HEK293 (cell line): ENCODE results near the gene LHFPL6.
A peak's percentile ranks its signal among the peaks of the same experiment; 100 is the strongest.

Source experiments
- BCL11A ChIP-seq: fragments of 450-650 bp; formaldehyde crosslinking; IDR thresholded peaks from 2 replicates; pipeline ENCODE4 v1.5.1; 2016; ENCODE audit warnings: low read depth, missing biosample characterization, missing genetic modification characterization
- EGR2 ChIP-seq: fragments of 450-650 bp; formaldehyde crosslinking; IDR thresholded peaks from 2 replicates; pipeline ENCODE4 v1.5.1; 2016; ENCODE audit warnings: low read depth, missing biosample characterization, missing genetic modification characterization
- HOXD13 ChIP-seq: sonication (generic); formaldehyde crosslinking; IDR thresholded peaks from 2 replicates; pipeline ENCODE4 v1.8.0; 2022; ENCODE audit warnings: missing genetic modification reagents, borderline replicate concordance
- KLF10 ChIP-seq: fragments of 450-650 bp; IDR thresholded peaks from 2 replicates; pipeline ENCODE4 v1.5.1; 2018; ENCODE audit warnings: missing biosample characterization, mild to moderate bottlenecking, missing genetic modification characterization
- KLF16 ChIP-seq: fragments of 450-650 bp; formaldehyde crosslinking; IDR thresholded peaks from 2 replicates; pipeline ENCODE4 v1.5.1; 2017; ENCODE audit warnings: missing biosample characterization, missing genetic modification characterization
- SP3 ChIP-seq: fragments of 450-650 bp; formaldehyde crosslinking; IDR thresholded peaks from 2 replicates; pipeline ENCODE4 v1.5.1; 2016; ENCODE audit warnings: missing biosample characterization, missing genetic modification characterization
- SP7 ChIP-seq: fragments of 450-650 bp; formaldehyde crosslinking; IDR thresholded peaks from 2 replicates; pipeline ENCODE4 v1.5.1; 2016; ENCODE audit warnings: missing biosample characterization, missing genetic modification characterization
- TCF7L2 ChIP-seq: IDR thresholded peaks from 2 replicates; pipeline ENCODE4 v1.6.1; 2011; ENCODE audit warnings: low read depth, mild to moderate bottlenecking, inconsistent platforms, low read length, moderate library complexity, borderline replicate concordance
- YY2 ChIP-seq: fragments of 450-650 bp; formaldehyde crosslinking; IDR thresholded peaks from 2 replicates; pipeline ENCODE4 v1.5.1; 2016; ENCODE audit warnings: missing biosample characterization, missing genetic modification characterization
- ZBTB17 ChIP-seq: fragments of 450-650 bp; formaldehyde crosslinking; IDR thresholded peaks from 2 replicates; pipeline ENCODE4 v1.5.1; 2016; ENCODE audit warnings: missing biosample characterization, missing genetic modification characterization
- ZFP3 ChIP-seq: fragments of 450-650 bp; formaldehyde crosslinking; IDR thresholded peaks from 2 replicates; pipeline ENCODE4 v1.5.1; 2016; ENCODE audit warnings: low read depth, missing biosample characterization, missing genetic modification characterization
- ZIC2 ChIP-seq: fragments of 450-650 bp; formaldehyde crosslinking; IDR thresholded peaks from 2 replicates; pipeline ENCODE4 v1.5.1; 2016; ENCODE audit warnings: missing biosample characterization, missing genetic modification characterization
- ZNF19 ChIP-seq: fragments of 450-650 bp; formaldehyde crosslinking; IDR thresholded peaks from 2 replicates; pipeline ENCODE4; 2016; ENCODE audit warnings: missing biosample characterization, missing genetic modification characterization, low read depth
- ZNF2 ChIP-seq: fragments of 450-650 bp; formaldehyde crosslinking; IDR thresholded peaks from 2 replicates; pipeline ENCODE4 v1.5.1; 2016; ENCODE audit warnings: missing biosample characterization, missing genetic modification characterization
- ZNF211 ChIP-seq: fragments of 450-650 bp; formaldehyde crosslinking; IDR thresholded peaks from 2 replicates; pipeline ENCODE4 v1.5.1; 2016; ENCODE audit warnings: low read depth, missing biosample characterization, missing genetic modification characterization
- ZNF239 ChIP-seq: fragments of 450-650 bp; formaldehyde crosslinking; IDR thresholded peaks from 2 replicates; pipeline ENCODE4 v1.5.1; 2016; ENCODE audit warnings: missing biosample characterization, missing genetic modification characterization
- ZNF366 ChIP-seq: fragments of 450-650 bp; formaldehyde crosslinking; conservative IDR thresholded peaks from 2 replicates; pipeline ENCODE4 v1.5.1; 2016; ENCODE audit warnings: missing biosample characterization, missing genetic modification characterization
- ZNF394 ChIP-seq: fragments of 450-650 bp; formaldehyde crosslinking; IDR thresholded peaks from 2 replicates; pipeline ENCODE4 v1.5.1; 2016; ENCODE audit warnings: missing biosample characterization, missing genetic modification characterization, mild to moderate bottlenecking, moderate library complexity, borderline replicate concordance
- ZNF501 ChIP-seq: fragments of 450-650 bp; formaldehyde crosslinking; IDR thresholded peaks from 2 replicates; pipeline ENCODE4 v1.5.1; 2016; ENCODE audit warnings: missing biosample characterization, missing genetic modification characterization
- ZNF521 ChIP-seq: fragments of 450-650 bp; formaldehyde crosslinking; IDR thresholded peaks from 2 replicates; pipeline ENCODE4 v1.5.1; 2017; ENCODE audit warnings: missing biosample characterization, mild to moderate bottlenecking, missing genetic modification characterization
- ZNF558 ChIP-seq: fragments of 450-650 bp; formaldehyde crosslinking; IDR thresholded peaks from 2 replicates; pipeline ENCODE4 v1.5.1; 2016; ENCODE audit warnings: missing biosample characterization, missing genetic modification characterization
- ZNF621 ChIP-seq: fragments of 450-650 bp; formaldehyde crosslinking; IDR thresholded peaks from 2 replicates; pipeline ENCODE4 v1.5.1; 2017; ENCODE audit warnings: missing biosample characterization, missing genetic modification characterization
- ZNF629 ChIP-seq: fragments of 450-650 bp; formaldehyde crosslinking; IDR thresholded peaks from 2 replicates; pipeline ENCODE4 v1.5.1; 2017; ENCODE audit warnings: missing biosample characterization, missing genetic modification characterization
- ZNF660 ChIP-seq: fragments of 450-650 bp; IDR thresholded peaks from 2 replicates; pipeline ENCODE4 v1.5.1; 2018; ENCODE audit warnings: missing biosample characterization, mild to moderate bottlenecking, missing genetic modification characterization
- ZNF76 ChIP-seq: fragments of 450-650 bp; formaldehyde crosslinking; IDR thresholded peaks from 2 replicates; pipeline ENCODE4; 2016; ENCODE audit warnings: low read depth, missing biosample characterization, missing genetic modification characterization, borderline replicate concordance
- ZNF777 ChIP-seq: fragments of 450-650 bp; formaldehyde crosslinking; IDR thresholded peaks from 2 replicates; pipeline ENCODE4 v1.5.1; 2017; ENCODE audit warnings: missing biosample characterization, missing genetic modification characterization, borderline replicate concordance
- ZSCAN30 ChIP-seq: fragments of 450-650 bp; IDR thresholded peaks from 2 replicates; pipeline ENCODE4 v1.5.1; 2018; ENCODE audit warnings: missing biosample characterization, mild to moderate bottlenecking, missing genetic modification characterization, moderate library complexity
- ZXDB ChIP-seq: fragments of 450-650 bp; formaldehyde crosslinking; IDR thresholded peaks from 2 replicates; pipeline ENCODE4 v1.5.1; 2016; ENCODE audit warnings: missing biosample characterization, missing genetic modification characterization
- TF ChIP-seq, protein P1 (sequence below): fragments of 450-650 bp; formaldehyde crosslinking; IDR thresholded peaks from 2 replicates; pipeline ENCODE4 v1.5.1; 2016; ENCODE audit warnings: missing biosample characterization, missing genetic modification characterization
- TF ChIP-seq, protein P2 (sequence below): fragments of 450-650 bp; formaldehyde crosslinking; IDR thresholded peaks from 2 replicates; pipeline ENCODE4 v1.5.1; 2016; ENCODE audit warnings: missing biosample characterization, missing genetic modification characterization, borderline replicate concordance
- TF ChIP-seq, protein P3 (sequence below): fragments of 450-650 bp; formaldehyde crosslinking; IDR thresholded peaks from 2 replicates; pipeline ENCODE4 v1.5.1; 2016; ENCODE audit warnings: missing biosample characterization, missing genetic modification characterization

The LHFPL6 gene

DNA sequence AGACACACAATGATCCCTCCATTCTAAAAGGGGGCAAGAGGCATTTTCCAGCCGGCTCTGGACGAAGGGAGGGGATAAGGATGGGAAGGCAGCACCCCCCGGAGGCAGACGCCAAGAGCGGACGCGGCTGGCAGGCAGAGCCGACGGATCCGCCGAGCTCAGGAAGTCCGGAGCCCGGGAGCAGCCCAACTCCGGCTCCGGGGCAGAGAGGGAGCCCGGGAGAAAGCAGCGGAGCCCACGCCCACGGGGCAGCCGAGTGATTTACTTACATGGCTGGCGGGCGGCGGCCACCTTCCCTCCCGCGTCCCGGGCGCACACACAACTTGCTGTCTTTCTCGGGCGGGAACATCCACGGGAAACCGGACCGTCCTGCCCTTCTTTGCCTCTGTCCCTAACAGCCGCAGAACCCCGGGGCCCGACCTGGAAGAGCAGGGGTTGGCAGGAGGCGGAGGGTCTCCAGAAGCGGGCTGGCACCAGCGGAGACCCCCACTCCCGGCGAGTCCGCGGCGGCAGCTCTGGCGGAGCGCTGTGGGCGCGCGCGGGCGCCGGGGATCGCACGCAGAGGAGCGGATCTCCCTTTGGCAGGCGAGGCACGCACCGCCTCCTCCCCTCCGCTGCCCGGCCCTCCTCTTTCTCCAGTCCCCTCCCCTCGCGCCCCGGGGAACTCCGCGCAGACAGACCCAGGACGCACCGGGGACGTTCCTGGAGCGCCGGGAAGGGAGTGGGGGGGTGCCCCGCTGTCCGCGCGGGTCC lies at the start of gene LHFPL6 (continued):
- TF ChIP-seq, protein P1, sequence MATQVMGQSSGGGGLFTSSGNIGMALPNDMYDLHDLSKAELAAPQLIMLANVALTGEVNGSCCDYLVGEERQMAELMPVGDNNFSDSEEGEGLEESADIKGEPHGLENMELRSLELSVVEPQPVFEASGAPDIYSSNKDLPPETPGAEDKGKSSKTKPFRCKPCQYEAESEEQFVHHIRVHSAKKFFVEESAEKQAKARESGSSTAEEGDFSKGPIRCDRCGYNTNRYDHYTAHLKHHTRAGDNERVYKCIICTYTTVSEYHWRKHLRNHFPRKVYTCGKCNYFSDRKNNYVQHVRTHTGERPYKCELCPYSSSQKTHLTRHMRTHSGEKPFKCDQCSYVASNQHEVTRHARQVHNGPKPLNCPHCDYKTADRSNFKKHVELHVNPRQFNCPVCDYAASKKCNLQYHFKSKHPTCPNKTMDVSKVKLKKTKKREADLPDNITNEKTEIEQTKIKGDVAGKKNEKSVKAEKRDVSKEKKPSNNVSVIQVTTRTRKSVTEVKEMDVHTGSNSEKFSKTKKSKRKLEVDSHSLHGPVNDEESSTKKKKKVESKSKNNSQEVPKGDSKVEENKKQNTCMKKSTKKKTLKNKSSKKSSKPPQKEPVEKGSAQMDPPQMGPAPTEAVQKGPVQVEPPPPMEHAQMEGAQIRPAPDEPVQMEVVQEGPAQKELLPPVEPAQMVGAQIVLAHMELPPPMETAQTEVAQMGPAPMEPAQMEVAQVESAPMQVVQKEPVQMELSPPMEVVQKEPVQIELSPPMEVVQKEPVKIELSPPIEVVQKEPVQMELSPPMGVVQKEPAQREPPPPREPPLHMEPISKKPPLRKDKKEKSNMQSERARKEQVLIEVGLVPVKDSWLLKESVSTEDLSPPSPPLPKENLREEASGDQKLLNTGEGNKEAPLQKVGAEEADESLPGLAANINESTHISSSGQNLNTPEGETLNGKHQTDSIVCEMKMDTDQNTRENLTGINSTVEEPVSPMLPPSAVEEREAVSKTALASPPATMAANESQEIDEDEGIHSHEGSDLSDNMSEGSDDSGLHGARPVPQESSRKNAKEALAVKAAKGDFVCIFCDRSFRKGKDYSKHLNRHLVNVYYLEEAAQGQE (tag by site-specific recombination), result 0 out of 2 replicates have a peak, but pooled peaks have one; percentile 7
- peak; percentile 30 for TF ChIP-seq SP7 (tag by site-specific recombination)
- TF ChIP-seq ZIC2 (tag by site-specific recombination), result peak; percentile 79
- no peak for TF ChIP-seq TCF7L2
- TF ChIP-seq, protein P2, sequence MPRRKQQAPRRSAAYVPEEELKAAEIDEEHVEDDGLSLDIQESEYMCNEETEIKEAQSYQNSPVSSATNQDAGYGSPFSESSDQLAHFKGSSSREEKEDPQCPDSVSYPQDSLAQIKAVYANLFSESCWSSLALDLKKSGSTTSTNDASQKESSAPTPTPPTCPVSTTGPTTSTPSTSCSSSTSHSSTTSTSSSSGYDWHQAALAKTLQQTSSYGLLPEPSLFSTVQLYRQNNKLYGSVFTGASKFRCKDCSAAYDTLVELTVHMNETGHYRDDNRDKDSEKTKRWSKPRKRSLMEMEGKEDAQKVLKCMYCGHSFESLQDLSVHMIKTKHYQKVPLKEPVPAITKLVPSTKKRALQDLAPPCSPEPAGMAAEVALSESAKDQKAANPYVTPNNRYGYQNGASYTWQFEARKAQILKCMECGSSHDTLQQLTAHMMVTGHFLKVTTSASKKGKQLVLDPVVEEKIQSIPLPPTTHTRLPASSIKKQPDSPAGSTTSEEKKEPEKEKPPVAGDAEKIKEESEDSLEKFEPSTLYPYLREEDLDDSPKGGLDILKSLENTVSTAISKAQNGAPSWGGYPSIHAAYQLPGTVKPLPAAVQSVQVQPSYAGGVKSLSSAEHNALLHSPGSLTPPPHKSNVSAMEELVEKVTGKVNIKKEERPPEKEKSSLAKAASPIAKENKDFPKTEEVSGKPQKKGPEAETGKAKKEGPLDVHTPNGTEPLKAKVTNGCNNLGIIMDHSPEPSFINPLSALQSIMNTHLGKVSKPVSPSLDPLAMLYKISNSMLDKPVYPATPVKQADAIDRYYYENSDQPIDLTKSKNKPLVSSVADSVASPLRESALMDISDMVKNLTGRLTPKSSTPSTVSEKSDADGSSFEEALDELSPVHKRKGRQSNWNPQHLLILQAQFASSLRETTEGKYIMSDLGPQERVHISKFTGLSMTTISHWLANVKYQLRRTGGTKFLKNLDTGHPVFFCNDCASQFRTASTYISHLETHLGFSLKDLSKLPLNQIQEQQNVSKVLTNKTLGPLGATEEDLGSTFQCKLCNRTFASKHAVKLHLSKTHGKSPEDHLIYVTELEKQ (tag by site-specific recombination), result no peak
- TF ChIP-seq ZNF211 (tag by site-specific recombination), result no peak
- no peak for TF ChIP-seq ZNF621 (tag by site-specific recombination)
- peak; percentile 76; the same call in 1 of the 2 replicates for TF ChIP-seq ZNF76 (tag by site-specific recombination)
- TF ChIP-seq ZNF521, result no peak
- TF ChIP-seq ZNF629 (tag by site-specific recombination), result 0 out of 2 replicates have a peak, but pooled peaks have one; percentile 12
- TF ChIP-seq ZNF2 (tag by site-specific recombination), result peak; percentile 26; the same call in 1 of the 2 replicates
- TF ChIP-seq ZXDB (tag by site-specific recombination), result peak; percentile 56
- no peak for TF ChIP-seq ZNF558 (tag by site-specific recombination)
- TF ChIP-seq KLF16 (tag by site-specific recombination), result peak; percentile 29; the same call in 1 of the 2 replicates
- no peak for TF ChIP-seq ZFP3
- peak; percentile 80 for TF ChIP-seq ZNF366
- TF ChIP-seq ZBTB17 (tag by site-specific recombination), result peak; percentile 84
- TF ChIP-seq BCL11A (tag by site-specific recombination), result no peak
- TF ChIP-seq, protein P3, sequence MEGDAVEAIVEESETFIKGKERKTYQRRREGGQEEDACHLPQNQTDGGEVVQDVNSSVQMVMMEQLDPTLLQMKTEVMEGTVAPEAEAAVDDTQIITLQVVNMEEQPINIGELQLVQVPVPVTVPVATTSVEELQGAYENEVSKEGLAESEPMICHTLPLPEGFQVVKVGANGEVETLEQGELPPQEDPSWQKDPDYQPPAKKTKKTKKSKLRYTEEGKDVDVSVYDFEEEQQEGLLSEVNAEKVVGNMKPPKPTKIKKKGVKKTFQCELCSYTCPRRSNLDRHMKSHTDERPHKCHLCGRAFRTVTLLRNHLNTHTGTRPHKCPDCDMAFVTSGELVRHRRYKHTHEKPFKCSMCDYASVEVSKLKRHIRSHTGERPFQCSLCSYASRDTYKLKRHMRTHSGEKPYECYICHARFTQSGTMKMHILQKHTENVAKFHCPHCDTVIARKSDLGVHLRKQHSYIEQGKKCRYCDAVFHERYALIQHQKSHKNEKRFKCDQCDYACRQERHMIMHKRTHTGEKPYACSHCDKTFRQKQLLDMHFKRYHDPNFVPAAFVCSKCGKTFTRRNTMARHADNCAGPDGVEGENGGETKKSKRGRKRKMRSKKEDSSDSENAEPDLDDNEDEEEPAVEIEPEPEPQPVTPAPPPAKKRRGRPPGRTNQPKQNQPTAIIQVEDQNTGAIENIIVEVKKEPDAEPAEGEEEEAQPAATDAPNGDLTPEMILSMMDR (tag by site-specific recombination), result peak; percentile 78; the same call in 1 of the 2 replicates
- peak; percentile 78 for TF ChIP-seq ZNF501
- TF ChIP-seq SP3 (tag by site-specific recombination), result peak; percentile 58; the same call in 1 of the 2 replicates
- TF ChIP-seq KLF10 (tag by site-specific recombination), result no peak
- TF ChIP-seq ZNF660 (tag by site-specific recombination), result peak; percentile 76
- no peak for TF ChIP-seq ZNF777
- TF ChIP-seq EGR2 (tag by site-specific recombination), result peak; percentile 37; the same call in 1 of the 2 replicates
- peak; percentile 43 for TF ChIP-seq ZNF394 (tag by site-specific recombination)
- no peak for TF ChIP-seq ZNF19 (tag by site-specific recombination)
- TF ChIP-seq YY2, result no peak
- no peak for TF ChIP-seq HOXD13 (CRISPR knock-in tag)
- no peak for TF ChIP-seq ZNF239 (tag by site-specific recombination)
- 0 out of 2 replicates have a peak, but pooled peaks have one; percentile 27 for TF ChIP-seq ZSCAN30
